Muscle layer of colon (tissue), 2 donors: ENCODE results near the gene SOX4.

Experiments
- H3K27ac ChIP-seq: one replicate; pipeline ENCODE4 v1.7.0; 2013; ENCODE audit warnings: low read depth, mild to moderate bottlenecking, low read length, moderate library complexity
- H3K27me3 ChIP-seq, 2 donors: one replicate each; pipeline ENCODE4 v1.7.0; 2013; ENCODE audit warnings: low read length in 2 of 2, mild to moderate bottlenecking in 2 of 2; ENCODE audit not compliant: insufficient read depth in 2 of 2, control insufficient read depth in 1 of 2
- H3K36me3 ChIP-seq: one replicate; pipeline ENCODE4 v1.7.0; 2013; ENCODE audit warnings: mild to moderate bottlenecking, low read length; ENCODE audit not compliant: insufficient read depth
- H3K4me1 ChIP-seq: one replicate; pipeline ENCODE4 v1.7.0; 2013; ENCODE audit warnings: mild to moderate bottlenecking, low read length; ENCODE audit not compliant: insufficient read depth
- H3K4me3 ChIP-seq, 2 donors: one replicate each; pipeline ENCODE4 v1.7.0; 2013; ENCODE audit warnings: low read length in 2 of 2, low read depth in 1 of 2, mild to moderate bottlenecking in 1 of 2, moderate library complexity in 1 of 2
- H3K9ac ChIP-seq: one replicate; pipeline ENCODE4 v1.7.0; 2013; ENCODE audit warnings: low read length
- H3K9me3 ChIP-seq: one replicate; pipeline ENCODE4 v1.7.0; 2013; ENCODE audit warnings: mild to moderate bottlenecking, low read length
- donor health status: abdominal sarcoma.
- donor health status: Adenocarcinoma of cecum.

SOX4 gene

GRCh38 chr6:21586740-21587178 lies 6.8 kb upstream of the SOX4 start:
- H3K36me3 ChIP-seq, result no peaks in the 10 kb centered on the region

GRCh38 chr6:21587179-21587960 lies 6.2 kb upstream of the SOX4 start:
- Histone ChIP-seq H3K27me3 (no peaks in the 10 kb centered on the region), H3K4me1 (peaks cover 5% of the 10 kb centered on the region), H3K9ac (peak overlapping the region; percentile 59), H3K9me3 (no peaks in the 10 kb centered on the region), H3K4me3 (peak overlapping the region; percentile 79 to 97), H3K27ac (peak overlapping the region; percentile 65), H3K36me3 (no peaks in the 10 kb centered on the region)

More at GRCh38 chr6:21586740-21587178, 6.8 kb upstream of the SOX4 start:
- peak overlapping the region; percentile 79 to 97 for H3K4me3 ChIP-seq
- H3K4me1 ChIP-seq, result peaks cover 5% of the 10 kb centered on the region
- no peaks in the 10 kb centered on the region for H3K9me3 ChIP-seq
- H3K27me3 ChIP-seq, result no peaks in the 10 kb centered on the region
- H3K9ac ChIP-seq, result no peak overlapping the region
- H3K27ac ChIP-seq, result no peak overlapping the region

GRCh38 chr6:21587961-21588480 lies 5.5 kb upstream of the SOX4 start:
- H3K4me3 ChIP-seq, result peak overlapping the region; percentile 79 to 97
- H3K36me3 ChIP-seq, result no peaks in the 10 kb centered on the region
- no peaks in the 10 kb centered on the region for H3K9me3 ChIP-seq
- H3K27me3 ChIP-seq, result no peaks in the 10 kb centered on the region
- H3K4me1 ChIP-seq, result peaks cover 9% of the 10 kb centered on the region
- H3K27ac ChIP-seq, result peak overlapping the region; percentile 65
- peak overlapping the region; percentile 59 for H3K9ac ChIP-seq

GRCh38 chr6:21588481-21589351 lies 4.8 kb upstream of the SOX4 start:
- Histone ChIP-seq H3K36me3 (no peaks in the 10 kb centered on the region), H3K9ac (peak overlapping the region; percentile 59), H3K4me3 (peak overlapping the region; percentile 79 to 97), H3K4me1 (peaks cover 12% of the 10 kb centered on the region), H3K27ac (peak overlapping the region; percentile 65), H3K27me3 (no peaks in the 10 kb centered on the region), H3K9me3 (no peaks in the 10 kb centered on the region)

- peaks cover 12% of the 10 kb centered on the region for H3K4me1 ChIP-seq
- no peaks in the 10 kb centered on the region for H3K36me3 ChIP-seq
- H3K9me3 ChIP-seq, result no peaks in the 10 kb centered on the region
- H3K27me3 ChIP-seq, result no peaks in the 10 kb centered on the region
- H3K4me3 ChIP-seq, result peak overlapping the region; percentile 79 to 97
- peak overlapping the region; percentile 65 for H3K27ac ChIP-seq
- H3K9ac ChIP-seq, result peak overlapping the region; percentile 59
These were observed 3.9 kb upstream of the SOX4 start for GRCh38 chr6:21589352-21590345.

GRCh38 chr6:21590346-21590745 lies 3.2 kb upstream of the SOX4 start:
- no peaks in the 10 kb centered on the region for H3K36me3 ChIP-seq
- H3K4me1 ChIP-seq, result peaks cover 12% of the 10 kb centered on the region
- H3K9me3 ChIP-seq, result no peaks in the 10 kb centered on the region
- no peak overlapping the region for H3K9ac ChIP-seq
- no peak overlapping the region for H3K27ac ChIP-seq
- no peak overlapping the region for H3K4me3 ChIP-seq
- H3K27me3 ChIP-seq, result no peaks in the 10 kb centered on the region

- Histone ChIP-seq H3K9me3 (no peaks in the 10 kb centered on the region), H3K4me1 (peaks cover 12% of the 10 kb centered on the region), H3K9ac (no peak overlapping the region), H3K4me3 (no peak overlapping the region), H3K27ac (no peak overlapping the region), H3K27me3 (no peaks in the 10 kb centered on the region), H3K36me3 (no peaks in the 10 kb centered on the region)
These were observed 2.1 kb upstream of the SOX4 start for GRCh38 chr6:21591446-21591845.

- Histone ChIP-seq H3K27ac (peak overlapping the region; percentile 36), H3K36me3 (no peaks in the 10 kb centered on the region), H3K4me1 (peaks cover 6% of the 10 kb centered on the region), H3K27me3 (no peaks in the 10 kb centered on the region), H3K9ac (no peak overlapping the region), H3K9me3 (no peaks in the 10 kb centered on the region), H3K4me3 (peak overlapping the region; percentile 44 to 83)
These were observed 598 bp upstream of the SOX4 start for GRCh38 chr6:21592953-21593352.

- Histone ChIP-seq H3K4me3 (peak overlapping the region; percentile 82 to 83), H3K9me3 (no peaks in the 10 kb centered on the region), H3K27ac (peak overlapping the region; percentile 85)
These were observed 420 bp downstream of the SOX4 start for GRCh38 chr6:21593927-21594415.

GRCh38 chr6:21594416-21595281 lies 1.1 kb downstream of the SOX4 start:
- peaks cover 21% of the 10 kb centered on the region for H3K4me1 ChIP-seq
- H3K4me3 ChIP-seq, result peak overlapping the region; percentile 82 to 83
- peak overlapping the region; percentile 41 for H3K9ac ChIP-seq
- H3K9me3 ChIP-seq, result no peaks in the 10 kb centered on the region
- H3K27ac ChIP-seq, result peak overlapping the region; percentile 85
- no peaks in the 10 kb centered on the region for H3K36me3 ChIP-seq
- H3K27me3 ChIP-seq, result no peaks in the 10 kb centered on the region

More at GRCh38 chr6:21593927-21594415, 420 bp downstream of the SOX4 start:
- Histone ChIP-seq H3K27me3 (no peaks in the 10 kb centered on the region), H3K36me3 (no peaks in the 10 kb centered on the region), H3K9ac (peak overlapping the region; percentile 41), H3K4me1 (peaks cover 15% of the 10 kb centered on the region)
